SK-N-SH treated with all-trans-retinoic acid at 6 μM for 48 hours (cell line): ENCODE measurements around the gene CPNE7.

Experiments
- ATAC-seq: fragments of 200-7000 bp; cut with Tn5 transposase; 3 replicates; pipeline ENCODE4 v1.9.1; 2020; ENCODE audit warnings: mild to moderate bottlenecking, moderate library complexity
- ARNTL ChIP-seq: fragments of 450-650 bp; formaldehyde crosslinking; IDR thresholded peaks from 2 replicates; pipeline ENCODE4 v1.5.0; 2020; ENCODE audit warnings: low read depth, mild to moderate bottlenecking, moderate library complexity, borderline replicate concordance
- BACH2 ChIP-seq: fragments of 250-450 bp; sonication (Bioruptor Pico); IDR thresholded peaks from 2 replicates; pipeline ENCODE4 v1.9.0; 2021; ENCODE audit warnings: mild to moderate bottlenecking, borderline replicate concordance
- CREB5 ChIP-seq: fragments of 250-450 bp; sonication (Bioruptor Pico); IDR thresholded peaks from 2 replicates; pipeline ENCODE4 v1.5.1; 2020; ENCODE audit warnings: low read depth, mild to moderate bottlenecking, moderate library complexity
- CSDC2 ChIP-seq: fragments of 250-450 bp; sonication (Bioruptor Pico); IDR thresholded peaks from 2 replicates; pipeline ENCODE4 v1.5.0; 2020; ENCODE audit warnings: mild to moderate bottlenecking, moderate library complexity
- CSRNP3 ChIP-seq: fragments of 250-450 bp; sonication (Bioruptor Pico); IDR thresholded peaks from 2 replicates; pipeline ENCODE4 v1.5.1; 2021; ENCODE audit warnings: mild to moderate bottlenecking, moderate library complexity
- ESRRG ChIP-seq: fragments of 250-450 bp; sonication (Bioruptor Pico); IDR thresholded peaks from 2 replicates; pipeline ENCODE4 v1.6.1; 2021; ENCODE audit warnings: mild to moderate bottlenecking
- ISL1 ChIP-seq: fragments of 250-450 bp; sonication (Bioruptor Pico); IDR thresholded peaks from 2 replicates; pipeline ENCODE4 v2.1.2; 2022; ENCODE audit warnings: mild to moderate bottlenecking, moderate library complexity
- OSR1 ChIP-seq: fragments of 250-450 bp; sonication (Bioruptor Pico); IDR thresholded peaks from 2 replicates; pipeline ENCODE4 v1.8.0; 2022; ENCODE audit warnings: moderate library complexity, mild to moderate bottlenecking, inconsistent platforms
- PATZ1 ChIP-seq: fragments of 250-450 bp; sonication (Bioruptor Pico); IDR thresholded peaks from 2 replicates; pipeline ENCODE4 v1.8.0; 2020; ENCODE audit warnings: mild to moderate bottlenecking, moderate library complexity, borderline replicate concordance
- PPARA ChIP-seq: fragments of 250-450 bp; sonication (Bioruptor Pico); IDR thresholded peaks from 2 replicates; pipeline ENCODE4 v1.5.0; 2020; ENCODE audit warnings: mild to moderate bottlenecking, borderline replicate concordance
- RARB ChIP-seq: fragments of 250-450 bp; sonication (Bioruptor Pico); IDR thresholded peaks from 2 replicates; pipeline ENCODE4 v1.8.0; 2021; ENCODE audit warnings: mild to moderate bottlenecking, moderate library complexity
- SNAI2 ChIP-seq: fragments of 250-450 bp; sonication (Bioruptor Pico); IDR thresholded peaks from 2 replicates; pipeline ENCODE4 v1.5.0; 2020; ENCODE audit warnings: mild to moderate bottlenecking, moderate library complexity
- TCF4 ChIP-seq: fragments of 250-450 bp; sonication (Bioruptor Pico); IDR thresholded peaks from 2 replicates; pipeline ENCODE4 v1.8.0; 2021; ENCODE audit warnings: mild to moderate bottlenecking, moderate library complexity, borderline replicate concordance
- TOX ChIP-seq: fragments of 250-450 bp; sonication (Bioruptor Pico); IDR thresholded peaks from 2 replicates; pipeline ENCODE4 v1.8.0; 2021; ENCODE audit warnings: mild to moderate bottlenecking, moderate library complexity, borderline replicate concordance
- TSHZ2 ChIP-seq: fragments of 250-450 bp; sonication (Bioruptor Pico); IDR thresholded peaks from 2 replicates; pipeline ENCODE4 v1.5.0; 2020; ENCODE audit warnings: mild to moderate bottlenecking, moderate library complexity
- ZC3H10 ChIP-seq: fragments of 250-450 bp; sonication (Bioruptor Pico); IDR thresholded peaks from 2 replicates; pipeline ENCODE4 v1.5.1; 2021; ENCODE audit warnings: mild to moderate bottlenecking, moderate library complexity
- ZFP30 ChIP-seq: fragments of 450-650 bp; formaldehyde crosslinking; IDR thresholded peaks from 2 replicates; pipeline ENCODE4 v1.5.0; 2022; ENCODE audit warnings: mild to moderate bottlenecking, moderate library complexity
- ZNF565 ChIP-seq: fragments of 450-650 bp; formaldehyde crosslinking; conservative IDR thresholded peaks from 2 replicates; pipeline ENCODE4 v1.5.0; 2020; ENCODE audit warnings: low read depth, mild to moderate bottlenecking, moderate library complexity
- ZNF70 ChIP-seq: fragments of 450-650 bp; formaldehyde crosslinking; IDR thresholded peaks from 2 replicates; pipeline ENCODE4 v1.5.0; 2020; ENCODE audit warnings: mild to moderate bottlenecking, moderate library complexity
- ZNF8 ChIP-seq: fragments of 450-650 bp; formaldehyde crosslinking; IDR thresholded peaks from 2 replicates; pipeline ENCODE4 v1.5.0; 2020; ENCODE audit warnings: mild to moderate bottlenecking, moderate library complexity

Gene CPNE7

GRCh38 chr16:89599902-89600301, 24.3 kb downstream of the CPNE7 start:
- no peak for ATAC-seq

GRCh38 chr16:89600427-89600826, 24.9 kb downstream of the CPNE7 start:
- no peak for ATAC-seq

More at GRCh38 chr16:89599902-89600301, 24.3 kb downstream of the CPNE7 start:
- TF ChIP-seq PPARA (CRISPR knock-in tag) (no peak), PATZ1 (no peak), ISL1 (CRISPR knock-in tag) (no peak), CSRNP3 (CRISPR knock-in tag) (no peak), BACH2 (CRISPR knock-in tag) (no peak), CSDC2 (CRISPR knock-in tag) (no peak), TOX (CRISPR knock-in tag) (no peak), ZNF565 (no peak), TSHZ2 (CRISPR knock-in tag) (no peak), ZNF70 (CRISPR knock-in tag) (no peak), RARB (CRISPR knock-in tag) (no peak), SNAI2 (CRISPR knock-in tag) (no peak), CREB5 (CRISPR knock-in tag) (no peak), ZC3H10 (CRISPR knock-in tag) (no peak), TCF4 (CRISPR knock-in tag) (no peak), OSR1 (CRISPR knock-in tag) (no peak)

More at GRCh38 chr16:89600427-89600826, 24.9 kb downstream of the CPNE7 start:
- no peak for TF ChIP-seq ESRRG
- no peak for TF ChIP-seq ZNF8 (CRISPR knock-in tag)
- TF ChIP-seq OSR1 (CRISPR knock-in tag) = no peak
- TF ChIP-seq ARNTL (CRISPR knock-in tag) = no peak
- TF ChIP-seq BACH2 (CRISPR knock-in tag) = no peak
- no peak for TF ChIP-seq CREB5 (CRISPR knock-in tag)
- no peak for TF ChIP-seq ZFP30
- TF ChIP-seq ZNF70 (CRISPR knock-in tag) = no peak
- TF ChIP-seq CSRNP3 (CRISPR knock-in tag) = no peak
- TF ChIP-seq CSDC2 (CRISPR knock-in tag) = no peak
- TF ChIP-seq TOX (CRISPR knock-in tag) = no peak
- no peak for TF ChIP-seq ZC3H10 (CRISPR knock-in tag)
- TF ChIP-seq ISL1 (CRISPR knock-in tag) = no peak
- TF ChIP-seq, all 23 proteins: peak for 0
